Measurements from ENCODE around the gene SLC34A1. TPM values are rescaled to one million over a fixed set of nuclear protein-coding genes. Genes with fewer than 3 reads are reported as not detected.
"Not testable (repeated sequence)": the region's sequence is repeated elsewhere in the genome, so short reads cannot be mapped to it uniquely, and the experiment has no call there.

Gene SLC34A1
- total RNA-seq, 1 donor from 2014 or later, result not detected

DNA sequence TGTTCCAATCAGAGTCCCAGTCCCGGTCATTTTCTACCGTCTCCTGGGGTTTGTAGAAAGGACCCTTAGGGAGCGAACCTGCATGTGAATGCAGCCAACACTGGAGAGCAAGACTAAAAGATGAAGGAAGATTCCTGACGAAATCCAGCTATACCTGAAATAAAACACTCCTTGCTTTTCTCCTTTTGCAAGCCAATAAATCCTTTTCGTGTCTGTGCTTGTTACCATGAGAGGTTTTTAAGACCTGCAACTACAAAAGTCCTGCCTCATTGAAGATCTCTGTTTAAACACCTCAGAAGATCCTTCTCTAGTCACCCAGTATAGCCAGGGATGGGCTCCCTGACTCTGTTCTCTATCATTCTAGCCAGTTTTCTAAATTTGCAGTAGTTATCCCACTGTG is 10.0 kb upstream of the SLC34A1 start:
- Mint-ChIP-seq H3K36me3 (ENCODE audit: insufficient read depth) (no peaks in the 10 kb centered on the region), H3K27ac (no peak overlapping the region), H3K4me3 (ENCODE audit: low read depth) (no peak overlapping the region), H3K27me3 (peaks cover 2% of the 10 kb centered on the region), H3K9me3 (ENCODE audit: low read depth) (no peaks in the 10 kb centered on the region), H3K4me1 (ENCODE audit: low read depth) (peaks cover 8% of the 10 kb centered on the region)
- TF ChIP-seq, protein P1, sequence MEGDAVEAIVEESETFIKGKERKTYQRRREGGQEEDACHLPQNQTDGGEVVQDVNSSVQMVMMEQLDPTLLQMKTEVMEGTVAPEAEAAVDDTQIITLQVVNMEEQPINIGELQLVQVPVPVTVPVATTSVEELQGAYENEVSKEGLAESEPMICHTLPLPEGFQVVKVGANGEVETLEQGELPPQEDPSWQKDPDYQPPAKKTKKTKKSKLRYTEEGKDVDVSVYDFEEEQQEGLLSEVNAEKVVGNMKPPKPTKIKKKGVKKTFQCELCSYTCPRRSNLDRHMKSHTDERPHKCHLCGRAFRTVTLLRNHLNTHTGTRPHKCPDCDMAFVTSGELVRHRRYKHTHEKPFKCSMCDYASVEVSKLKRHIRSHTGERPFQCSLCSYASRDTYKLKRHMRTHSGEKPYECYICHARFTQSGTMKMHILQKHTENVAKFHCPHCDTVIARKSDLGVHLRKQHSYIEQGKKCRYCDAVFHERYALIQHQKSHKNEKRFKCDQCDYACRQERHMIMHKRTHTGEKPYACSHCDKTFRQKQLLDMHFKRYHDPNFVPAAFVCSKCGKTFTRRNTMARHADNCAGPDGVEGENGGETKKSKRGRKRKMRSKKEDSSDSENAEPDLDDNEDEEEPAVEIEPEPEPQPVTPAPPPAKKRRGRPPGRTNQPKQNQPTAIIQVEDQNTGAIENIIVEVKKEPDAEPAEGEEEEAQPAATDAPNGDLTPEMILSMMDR (IDR thresholded peaks at IDR 0.05; ENCODE audit: unreplicated experiment), result no peak
- no peak for DNase-seq (ENCODE audit: low spot score, unreplicated experiment)

DNA sequence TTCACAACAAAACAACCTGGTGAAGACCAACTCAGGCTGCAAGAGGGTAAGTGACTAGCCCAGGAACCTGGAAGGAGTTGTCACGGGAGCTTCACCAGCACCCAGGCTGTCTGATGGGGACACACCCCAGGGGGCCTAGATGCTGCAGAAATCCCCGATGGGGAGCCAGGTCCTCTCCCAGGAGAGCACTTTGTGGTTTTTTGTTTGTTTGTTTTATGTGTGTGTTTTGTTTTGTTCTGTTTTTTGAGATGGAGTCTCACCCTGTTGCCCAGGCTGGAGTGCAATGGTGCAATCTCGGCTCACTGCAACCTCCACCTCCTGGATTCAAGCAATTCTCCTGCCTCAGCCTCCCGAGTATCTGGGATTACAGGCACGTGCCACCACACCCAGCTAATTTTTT is 8.7 kb upstream of the SLC34A1 start:
- not testable (repeated sequence) for H3K27me3 Mint-ChIP-seq; H3K9me3 Mint-ChIP-seq (ENCODE audit: low read depth); H3K4me3 Mint-ChIP-seq (ENCODE audit: low read depth); H3K27ac Mint-ChIP-seq; DNase-seq (ENCODE audit: low spot score, unreplicated experiment); H3K36me3 Mint-ChIP-seq (ENCODE audit: insufficient read depth)
- H3K4me1 Mint-ChIP-seq (ENCODE audit: low read depth), result peaks cover 13% of the 10 kb centered on the region

DNA sequence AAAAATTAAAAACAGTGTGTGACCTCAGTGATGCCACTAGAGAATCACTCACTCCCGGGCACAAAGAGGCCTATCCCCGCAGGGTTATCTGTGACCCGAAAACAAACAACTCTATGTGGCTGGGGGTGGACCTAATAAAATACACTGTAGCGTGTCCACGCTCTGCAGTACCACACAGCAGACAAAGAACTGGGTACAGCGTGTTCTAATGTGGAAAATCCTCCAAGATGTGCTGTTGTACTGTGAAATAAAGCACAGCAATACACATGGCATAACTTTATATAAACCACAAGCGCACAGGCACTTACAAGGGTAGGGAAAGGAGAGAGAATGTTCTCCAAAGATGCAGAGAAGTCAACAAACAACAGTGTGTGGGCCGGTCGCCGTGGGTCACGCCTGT is 8.1 kb upstream of the SLC34A1 start:
- Mint-ChIP-seq H3K9me3 (ENCODE audit: low read depth) (no peaks in the 10 kb centered on the region), H3K27me3 (peaks cover under 1% of the 10 kb centered on the region)

DNA sequence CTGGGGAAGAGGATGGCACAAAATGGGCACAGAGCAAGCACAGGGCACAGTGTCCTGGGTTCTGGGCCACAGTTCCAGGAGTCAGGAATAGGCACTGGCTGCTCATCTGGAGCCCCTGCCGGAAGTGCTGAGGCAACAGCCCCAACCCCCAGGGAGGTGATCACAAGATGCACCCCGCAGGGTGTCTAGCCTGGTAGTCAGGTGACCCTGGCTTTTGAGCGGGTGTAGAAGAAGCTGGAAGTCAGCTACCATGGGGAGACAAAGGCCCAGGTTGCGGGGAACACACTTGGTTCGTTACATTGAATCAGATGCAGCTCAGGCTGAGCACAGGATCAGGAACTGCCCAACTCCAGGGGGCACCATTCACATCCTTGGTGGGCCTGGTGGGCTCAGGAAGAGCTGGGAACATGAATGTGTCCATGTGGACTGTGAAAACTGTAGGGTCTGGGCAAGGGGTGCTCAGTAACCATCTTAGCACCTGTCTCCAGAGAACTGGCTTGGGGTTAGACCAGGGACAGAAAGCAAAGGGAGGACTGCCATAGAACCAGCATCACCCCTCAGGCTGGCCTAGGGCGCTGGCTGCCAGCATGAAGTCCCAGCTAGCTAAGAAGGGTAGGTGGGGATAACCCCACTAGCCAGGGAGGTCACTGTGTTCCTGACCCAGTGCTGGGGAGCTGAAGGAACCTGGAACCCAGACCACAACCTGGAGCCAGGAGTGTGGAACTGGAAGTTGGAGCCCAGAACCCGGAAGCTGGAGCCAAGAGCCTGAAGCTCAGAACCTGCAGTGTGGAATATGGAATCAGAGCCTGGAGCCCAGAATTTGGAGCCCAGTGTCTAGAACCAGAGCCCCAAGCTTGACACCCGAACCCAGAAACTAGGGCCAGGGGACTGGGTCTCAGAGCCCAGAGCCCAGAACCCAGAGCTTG is 6.1 kb upstream of the SLC34A1 start:
- H3K4me1 Mint-ChIP-seq (ENCODE audit: low read depth), result peaks cover 10% of the 10 kb centered on the region
- no peak overlapping the region for H3K27ac Mint-ChIP-seq
- no peaks in the 10 kb centered on the region for H3K36me3 Mint-ChIP-seq (ENCODE audit: insufficient read depth)
- TF ChIP-seq, protein P1 (IDR thresholded peaks at IDR 0.05; ENCODE audit: unreplicated experiment), result no peak
- no peak for DNase-seq (ENCODE audit: low spot score, unreplicated experiment)
- H3K4me3 Mint-ChIP-seq (ENCODE audit: low read depth), result no peak overlapping the region
- no peaks in the 10 kb centered on the region for H3K9me3 Mint-ChIP-seq (ENCODE audit: low read depth)
- peaks cover 11% of the 10 kb centered on the region for H3K27me3 Mint-ChIP-seq

More for the DNA sequence above, 8.1 kb upstream of the SLC34A1 start:
- H3K4me3 Mint-ChIP-seq (ENCODE audit: low read depth), result no peak overlapping the region
- TF ChIP-seq, protein P1 (IDR thresholded peaks at IDR 0.05; ENCODE audit: unreplicated experiment), result no peak
- no peak for DNase-seq (ENCODE audit: low spot score, unreplicated experiment)
- no peaks in the 10 kb centered on the region for H3K36me3 Mint-ChIP-seq (ENCODE audit: insufficient read depth)
- no peak overlapping the region for H3K27ac Mint-ChIP-seq
- peaks cover 13% of the 10 kb centered on the region for H3K4me1 Mint-ChIP-seq (ENCODE audit: low read depth)

DNA sequence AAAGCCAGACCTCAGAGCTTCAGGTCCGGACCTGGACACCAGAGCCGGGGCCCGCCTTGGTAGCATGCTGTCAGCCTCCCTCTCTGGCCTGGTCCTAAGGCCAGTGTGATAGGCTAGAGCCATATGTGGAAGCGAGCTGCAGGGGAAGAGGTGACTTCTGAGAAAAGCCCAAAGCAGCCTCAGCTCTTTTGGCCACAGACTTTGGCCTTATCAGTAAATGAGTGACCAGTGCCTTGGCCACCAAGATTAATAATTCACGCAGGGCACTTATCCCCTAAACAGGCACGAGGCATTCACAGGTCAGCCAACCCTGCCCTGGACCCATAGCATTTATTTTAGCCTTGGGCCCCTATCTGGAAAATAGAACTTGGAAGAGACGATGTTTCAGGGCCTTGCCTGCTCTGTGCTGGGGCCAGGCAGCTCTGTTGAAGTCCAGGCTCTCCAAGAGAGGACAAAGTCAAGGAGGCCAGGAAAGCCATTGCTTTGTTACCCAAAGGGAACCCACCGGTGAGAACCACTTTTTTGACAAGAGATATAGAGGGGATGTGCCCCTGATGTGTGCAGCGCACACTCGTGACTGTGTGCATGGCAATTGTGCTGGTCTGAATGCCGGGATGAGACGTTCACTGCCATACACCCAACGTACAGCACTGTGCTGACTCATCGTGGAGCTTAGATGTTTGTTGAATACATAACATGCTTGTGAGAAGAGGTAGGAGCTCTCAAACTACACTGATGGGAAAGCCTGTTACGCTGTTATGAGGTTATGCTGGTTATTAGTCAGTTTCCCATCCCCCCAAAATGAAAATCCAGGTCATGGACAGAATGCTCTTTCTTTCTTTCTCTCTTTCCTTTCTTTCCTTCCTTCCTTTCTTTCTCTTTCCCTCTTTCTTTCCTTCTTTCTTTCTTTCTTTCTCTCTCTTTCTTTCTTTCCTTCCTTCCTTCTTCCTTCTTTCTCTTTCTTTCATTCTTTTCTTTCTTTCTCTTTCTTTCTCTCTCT is 5.0 kb upstream of the SLC34A1 start:
- Mint-ChIP-seq H3K4me3 (ENCODE audit: low read depth) (no peak overlapping the region), H3K4me1 (ENCODE audit: low read depth) (peaks cover 10% of the 10 kb centered on the region), H3K27ac (peak overlapping the region; percentile 85), H3K27me3 (peaks cover 21% of the 10 kb centered on the region), H3K36me3 (ENCODE audit: insufficient read depth) (no peaks in the 10 kb centered on the region), H3K9me3 (ENCODE audit: low read depth) (no peaks in the 10 kb centered on the region)
- DNase-seq (ENCODE audit: low spot score, unreplicated experiment), result no peak
- TF ChIP-seq, protein P1 (IDR thresholded peaks at IDR 0.05; ENCODE audit: unreplicated experiment), result no peak
